ENCODE results near the gene ADSL. TPM values are rescaled to one million over a fixed set of nuclear protein-coding genes. Genes with fewer than 3 reads are reported as not detected.

ADSL gene
- total and polyA plus RNA-seq, 2 of the 8 experiments (the other 6 are each of a cell fraction or from before 2014, with no cell fraction given) = 197 to 218 TPM

DNA sequence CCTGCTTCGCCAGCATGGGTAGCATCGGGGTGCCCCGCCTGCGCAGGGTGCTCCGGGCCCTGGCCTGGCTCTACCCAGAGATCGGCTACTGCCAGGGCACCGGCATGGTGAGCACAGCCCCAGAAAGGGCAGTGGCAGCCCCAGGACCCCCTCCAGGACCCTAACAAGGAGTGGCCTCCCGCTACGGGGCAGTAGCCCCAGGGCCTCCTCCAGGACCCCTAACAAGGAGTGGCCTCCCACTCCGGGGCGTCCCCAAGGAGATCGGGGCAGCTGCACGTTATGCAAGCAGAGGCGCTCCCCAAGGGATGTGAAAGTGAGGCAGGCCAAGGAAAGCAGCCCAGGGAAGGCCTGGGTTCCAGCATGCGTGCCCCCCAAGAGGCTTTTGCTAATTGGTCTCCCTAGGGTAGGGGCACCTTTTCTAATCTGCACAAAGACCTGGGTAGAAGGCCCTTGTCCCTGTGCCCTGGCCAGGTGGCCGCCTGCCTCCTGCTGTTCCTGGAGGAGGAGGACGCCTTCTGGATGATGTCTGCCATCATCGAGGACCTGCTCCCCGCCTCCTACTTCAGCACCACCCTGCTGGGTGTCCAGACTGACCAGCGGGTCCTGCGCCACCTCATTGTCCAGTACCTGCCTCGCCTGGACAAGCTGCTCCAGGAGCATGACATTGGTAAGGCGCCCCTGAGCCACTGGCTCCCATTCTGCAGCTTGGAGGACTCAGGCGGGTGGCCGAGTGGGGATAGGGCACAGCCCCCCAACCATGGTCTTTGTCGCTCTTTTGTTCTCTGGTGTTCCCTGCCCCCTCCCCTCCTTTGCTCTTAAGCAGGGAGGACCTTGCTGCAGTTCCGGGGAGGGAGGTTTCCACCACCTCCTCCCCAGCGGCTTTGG is 59.1 kb downstream of the ADSL start:
- Histone ChIP-seq H3K27me3 (replicated peaks in 1 of 4; ENCODE audit: control insufficient read depth in 3 of 4, extremely low read depth in 1 of 4, insufficient read depth in 3 of 4, low read length in 3 of 4) (no peaks in the 10 kb centered on the region), H2BK120ac (replicated peaks; ENCODE audit: low read depth, low read length) (no peak overlapping the region), H3K36me3 (ENCODE audit: control insufficient read depth in 2 of 4, insufficient read depth in 4 of 4, low read length in 3 of 4) (peaks cover 2 to 45% (median 20%) of the 10 kb centered on the region in 4 experiments; a peak in 7 of 8 replicates), H4K20me1 (replicated peaks in 1 of 2; ENCODE audit: control insufficient read depth in 1 of 2, insufficient read depth in 2 of 2, low read length in 2 of 2) (peaks cover 1 to 2% of the 10 kb centered on the region in 2 experiments), H3K4me3 (ENCODE audit: extremely low read depth in 1 of 4, insufficient read depth in 2 of 4, low read depth in 3 of 4, low read length in 4 of 4) (no peak overlapping the region), H3K18ac (ENCODE audit: extremely low read depth, low read length) (no peak overlapping the region), H3K4me2 (ENCODE audit: insufficient read depth in 1 of 2, low read depth in 2 of 2, low read length in 2 of 2) (no peak overlapping the region), H2BK20ac (ENCODE audit: low read length) (no peak overlapping the region), H3K79me2 (ENCODE audit: control insufficient read depth in 1 of 2, insufficient read depth in 2 of 2, low read length in 2 of 2) (no peaks in the 10 kb centered on the region), H3K23me2 (ENCODE audit: low read depth, low read length) (no peaks in the 10 kb centered on the region), H2AFZ (ENCODE audit: low read length) (no peak overlapping the region), H3K79me1 (ENCODE audit: low read depth, low read length) (no peaks in the 10 kb centered on the region; the same call in 1 of the 2 replicates), H4K5ac (ENCODE audit: insufficient read length, low read depth, low read length) (no peak overlapping the region), H3K4ac (replicated peaks; ENCODE audit: insufficient read length, low read depth, low read length) (no peak overlapping the region), H3K23ac (ENCODE audit: insufficient read length) (no peak overlapping the region), H3K14ac (ENCODE audit: insufficient read length) (no peak overlapping the region), H4K8ac (ENCODE audit: extremely low read depth, insufficient read depth, low read length) (no peak overlapping the region), H4K91ac (replicated peaks; ENCODE audit: insufficient read length, low read length) (no peak overlapping the region), H3K9ac (replicated peaks in 1 of 4; ENCODE audit: extremely low read depth in 1 of 4, low read depth in 3 of 4, low read length in 3 of 4) (no peak overlapping the region), H3K27ac (ENCODE audit: low read depth, low read length) (no peak overlapping the region), H3K9me3 (ENCODE audit: insufficient read depth in 2 of 2, low read depth in 1 of 2, low read length in 1 of 2) (no peaks in the 10 kb centered on the region), H2BK15ac (ENCODE audit: low read length) (no peak overlapping the region), H2BK12ac (ENCODE audit: low read depth, low read length) (no peak overlapping the region), H3K4me1 (replicated peaks in 1 of 4; ENCODE audit: control insufficient read depth in 3 of 4, insufficient read depth in 4 of 4, low read length in 3 of 4) (no peaks in the 10 kb centered on the region), H3K56ac (replicated peaks; ENCODE audit: insufficient read length, low read depth, low read length) (no peak overlapping the region), H2AK5ac (ENCODE audit: low read depth, low read length) (no peak overlapping the region), H2BK5ac (ENCODE audit: low read depth, low read length) (no peak overlapping the region)
- CTCF ChIA-PET (ENCODE audit: partially characterized antibody) = interaction anchor here (0.7 to 1.7 kb wide), 4 partner anchors 31 to 240 kb away, joined by 3 to 4 read pairs (median 4); no protein-coding TSS in a partner anchor
- POLR2A ChIA-PET (ENCODE audit: partially characterized antibody) = interaction anchor here (0.6 kb wide), 1 partner anchor 301 kb away, joined by 3 read pairs; no protein-coding TSS in a partner anchor
- TF ChIP-seq POLR2A (IDR thresholded peaks at IDR 0.05; ENCODE audit: control extremely low read depth in 1 of 2, low read depth in 2 of 2, low read length in 2 of 2) = 0 out of 3 replicates have a peak, but pooled peaks of 1 of the 2 experiments have one; percentile 26
- no peak for TF ChIP-seq JUND (IDR thresholded peaks at IDR 0.05; ENCODE audit: low read length)
- FAIRE-seq (no peak), DNase-seq (ENCODE audit: low read depth in 1 of 2, low spot score in 2 of 2) (no peak)
- 94% methylated on average over 28 of the region's 28 CpGs; no CpG with 5 or more reads in 1 of the 2 experiments for WGBS, 2 experiments (ENCODE audit: extremely low coverage in 1 of 2, insufficient coverage in 1 of 2, insufficient read length in 1 of 2, insufficient replicate concordance in 2 of 2, low coverage in 1 of 2, low lambda C conversion rate in 2 of 2, missing lambda C conversion rate in 1 of 2)

Data from H1 (cell line).